Activated gamma-delta T cell treated with Interleukin-2 at 50 U/mL for 16 hours (primary cell): ENCODE measurements around the gene REEP5.
"Not testable (repeated sequence)": the region's sequence is repeated elsewhere in the genome, so short reads cannot be mapped to it uniquely, and the experiment has no call there.

Experiments
- DNase-seq: peaks from one replicate; pipeline ENCODE4 v3.0.0-alpha.2; 2020

REEP5 gene

DNA sequence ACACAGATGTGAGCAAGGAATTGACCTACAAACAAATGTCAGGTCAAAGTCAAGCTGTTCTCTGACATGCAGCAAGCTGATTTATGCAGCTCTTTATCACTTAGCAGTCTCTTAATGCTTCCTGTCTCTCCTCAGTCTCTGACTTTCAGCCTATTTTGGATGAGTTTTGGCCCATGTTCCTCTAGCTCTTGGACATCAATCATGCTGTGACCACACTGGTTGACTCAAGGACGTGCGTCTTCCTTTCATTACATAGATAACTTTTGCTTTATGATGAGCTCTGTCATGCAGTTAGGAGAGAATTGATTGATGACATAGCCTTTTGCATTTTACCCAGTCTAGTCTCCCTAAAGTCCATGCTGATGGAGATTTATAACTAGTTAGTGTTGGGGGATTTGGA, 9.4 kb upstream of the REEP5 start:
- DNase-seq, result no peak

DNA sequence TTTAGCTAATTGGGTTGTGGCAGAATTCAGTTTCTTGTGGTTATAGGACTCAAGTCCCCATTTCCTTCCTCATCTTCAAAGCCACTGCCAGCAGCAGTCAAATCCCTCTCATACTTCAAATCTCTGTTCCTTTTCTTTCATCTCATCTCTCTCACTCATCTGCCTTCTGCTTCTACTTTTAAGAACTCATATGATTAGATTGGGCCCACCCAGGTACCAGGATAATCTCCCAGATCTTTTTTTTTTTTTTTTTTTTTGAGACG, 8.0 kb upstream of the REEP5 start:
- DNase-seq, result no peak

DNA sequence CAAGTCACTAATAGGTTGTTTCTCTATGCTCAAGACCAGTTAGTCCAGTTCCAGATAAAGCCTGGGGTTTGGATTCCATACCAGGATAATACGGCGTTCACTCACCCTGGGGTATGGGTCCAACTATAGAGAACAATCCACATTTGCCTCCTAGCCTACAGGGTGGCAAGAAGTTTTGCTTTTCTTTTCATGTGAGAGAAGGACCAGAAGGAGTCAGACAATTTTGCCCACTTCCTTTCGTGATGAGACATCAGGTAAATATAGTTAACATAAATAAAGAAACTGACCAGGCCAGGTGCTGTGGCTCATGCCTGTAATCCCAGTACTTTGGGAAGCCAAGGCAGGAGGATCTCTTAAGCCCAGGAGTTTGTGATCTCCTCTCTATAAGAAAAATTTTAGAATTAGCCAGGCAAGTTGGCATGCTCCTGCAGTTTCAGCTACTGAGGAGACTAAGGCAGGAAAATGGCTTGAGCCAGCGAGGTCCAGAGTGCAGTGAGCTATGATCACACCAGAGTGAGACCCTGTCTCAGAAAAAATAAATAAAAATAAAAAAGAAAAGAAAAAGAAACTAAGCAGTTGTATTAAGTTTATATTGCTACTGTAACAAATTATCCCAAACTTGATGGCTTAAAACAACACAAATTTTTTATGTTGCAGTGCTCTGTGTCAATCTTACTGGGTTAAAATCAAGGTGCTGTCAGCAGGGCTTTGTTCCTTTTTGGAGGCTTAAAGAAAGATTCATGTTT, 7.5 kb upstream of the REEP5 start:
- DNase-seq, result no peak

DNA sequence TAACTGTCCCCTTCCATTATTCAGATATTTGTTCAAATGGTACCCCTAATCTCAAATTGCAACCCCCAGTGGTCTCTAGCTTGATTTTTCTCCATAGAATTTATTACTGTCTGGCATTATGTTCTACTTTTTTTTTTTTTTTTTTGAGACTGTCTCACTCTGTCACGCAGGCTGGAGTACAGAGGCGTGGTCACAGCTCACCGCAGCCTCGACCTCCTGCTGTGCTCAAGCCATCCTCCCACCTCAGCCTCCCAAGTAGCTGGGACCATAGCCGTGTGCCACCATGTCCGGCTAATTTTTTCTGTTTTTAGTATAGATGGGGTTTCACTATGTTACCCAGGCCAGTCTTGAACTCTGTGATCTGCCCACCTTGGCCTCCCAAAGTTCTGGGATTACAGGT, 2.0 kb upstream of the REEP5 start:
- DNase-seq, result no peak

DNA sequence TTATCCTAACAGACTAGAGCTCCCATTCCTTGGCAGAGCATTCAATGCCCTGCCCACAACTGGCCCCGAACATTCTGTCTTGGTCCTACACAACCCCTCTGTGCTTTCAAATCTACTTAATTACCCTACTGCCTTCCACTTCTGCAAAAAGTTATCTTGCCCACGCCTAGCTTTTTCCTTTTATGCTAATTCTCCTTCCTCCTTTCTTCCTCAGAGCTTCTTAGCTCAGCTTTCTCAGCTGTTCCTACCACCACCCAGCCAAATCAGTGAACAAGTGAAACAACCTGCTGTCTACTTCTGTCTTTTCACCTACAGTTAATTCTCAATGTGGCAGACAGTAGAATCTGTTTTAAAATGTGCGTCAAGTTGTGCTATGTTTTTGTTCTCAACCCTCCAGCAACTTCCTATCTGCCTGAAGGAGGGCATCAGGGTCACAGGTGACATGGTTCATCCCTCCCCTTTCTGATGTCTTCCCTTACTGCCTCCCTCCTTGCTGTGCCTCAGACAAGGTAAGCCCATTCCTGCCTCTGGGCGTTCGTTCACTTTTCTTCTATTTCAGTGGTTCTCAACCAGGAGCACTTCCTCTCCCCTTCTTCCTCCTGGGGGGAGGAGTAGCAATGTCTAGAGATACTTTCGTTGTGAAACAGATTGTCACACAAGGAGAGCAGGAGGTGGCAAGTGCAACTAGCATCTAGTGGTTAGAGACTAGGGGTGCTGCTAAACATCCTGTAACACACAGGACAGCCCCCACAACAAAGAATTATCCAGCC, 1.3 kb upstream of the REEP5 start:
- peak; percentile 41 for DNase-seq

DNA sequence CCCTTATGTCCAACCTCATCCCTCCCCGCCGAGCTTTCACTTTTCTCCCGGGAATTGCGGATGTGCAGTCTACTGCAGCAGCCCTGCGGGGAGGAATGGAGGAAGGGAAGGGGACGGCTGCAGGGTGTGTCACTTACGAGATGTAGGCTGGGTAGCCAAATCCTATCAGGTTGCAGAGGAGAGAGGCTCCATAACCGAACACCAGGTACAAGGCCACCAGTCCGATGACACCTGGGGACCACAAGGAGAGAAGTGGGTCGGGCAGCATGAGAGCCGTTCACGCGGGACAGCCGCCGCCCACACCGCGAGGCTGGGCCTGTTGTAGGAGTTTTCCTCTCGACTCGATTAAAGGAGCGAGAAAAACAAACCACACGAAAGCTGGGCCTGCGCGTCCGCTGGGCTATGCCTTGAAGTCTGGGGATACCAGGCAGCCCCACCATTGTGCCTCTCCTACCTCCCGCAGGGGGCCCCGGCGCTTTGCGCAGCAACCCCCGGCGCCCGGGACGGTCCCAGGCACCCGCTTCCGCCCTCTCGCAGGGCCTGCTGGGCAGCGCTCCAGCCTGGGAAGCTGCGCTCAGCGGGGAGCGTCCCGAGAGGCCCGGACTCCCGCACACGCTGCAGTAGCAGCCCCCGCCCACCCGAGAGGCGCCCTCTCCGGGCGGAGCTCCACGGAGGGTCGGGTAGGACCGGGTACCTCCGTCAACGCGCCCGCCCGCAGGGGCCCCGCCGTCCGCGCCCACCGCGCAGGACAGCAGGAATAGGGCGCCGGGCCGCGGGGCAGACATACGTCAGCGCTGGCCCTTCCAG, 798 bp downstream of the REEP5 start:
- peak; percentile 49 for DNase-seq

DNA sequence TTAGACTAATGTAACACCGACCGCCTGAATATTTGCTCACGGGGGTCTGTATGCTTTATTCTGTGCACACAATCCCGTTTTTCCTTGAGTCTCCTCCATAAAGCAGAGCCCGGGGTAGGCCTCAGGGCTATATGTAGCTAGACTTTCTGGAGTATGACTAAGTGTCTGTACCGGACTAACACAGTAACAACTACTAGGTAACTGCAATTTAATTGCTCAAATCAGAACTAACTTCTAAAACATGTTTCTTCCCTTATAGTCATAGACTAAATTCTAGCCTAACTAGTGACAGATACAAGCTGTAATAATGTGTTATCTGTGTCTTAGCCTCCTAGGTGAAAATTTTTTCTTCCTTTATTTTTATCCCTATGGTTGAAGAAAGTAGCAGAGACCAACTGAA, 2.1 kb downstream of the REEP5 start:
- DNase-seq, result no peak

DNA sequence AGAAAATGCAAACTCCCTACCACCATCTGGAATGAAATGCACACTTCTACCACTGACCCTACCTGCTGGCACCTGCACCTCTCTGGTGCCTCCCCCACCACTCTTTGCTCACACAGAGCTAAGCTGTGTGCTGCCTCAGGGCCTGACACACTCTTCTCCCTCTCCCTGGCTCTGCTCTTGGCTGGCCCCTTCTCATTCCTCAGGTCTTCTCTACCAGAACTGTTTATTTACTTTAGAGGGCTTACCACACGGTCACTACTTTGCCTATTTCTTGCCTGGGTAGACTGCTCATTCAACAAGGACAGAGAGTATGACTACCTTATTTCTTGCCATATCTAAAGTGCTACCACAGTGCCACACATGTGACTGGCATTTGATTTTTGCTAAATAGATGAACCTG, 3.3 kb downstream of the REEP5 start:
- DNase-seq, result no peak

DNA sequence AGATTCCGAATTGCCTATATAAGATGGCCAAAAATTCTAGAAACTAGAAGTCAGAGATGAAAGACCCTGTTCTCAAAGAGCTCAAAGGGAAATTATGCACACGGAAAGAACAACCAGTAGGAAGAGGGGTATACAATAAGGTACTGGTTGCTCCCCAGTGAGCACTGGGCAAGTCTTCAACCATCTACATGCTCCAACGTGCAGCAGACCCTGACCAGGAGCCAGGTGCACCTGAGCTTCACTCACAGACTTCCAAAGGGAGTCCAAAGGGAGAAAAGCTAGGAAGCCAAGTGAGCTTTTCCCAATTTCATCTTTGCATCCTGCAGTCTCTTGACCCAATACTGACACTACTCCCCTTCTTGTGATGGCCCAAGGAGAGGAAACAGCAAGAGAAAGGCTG, 3.9 kb downstream of the REEP5 start:
- no peak for DNase-seq

DNA sequence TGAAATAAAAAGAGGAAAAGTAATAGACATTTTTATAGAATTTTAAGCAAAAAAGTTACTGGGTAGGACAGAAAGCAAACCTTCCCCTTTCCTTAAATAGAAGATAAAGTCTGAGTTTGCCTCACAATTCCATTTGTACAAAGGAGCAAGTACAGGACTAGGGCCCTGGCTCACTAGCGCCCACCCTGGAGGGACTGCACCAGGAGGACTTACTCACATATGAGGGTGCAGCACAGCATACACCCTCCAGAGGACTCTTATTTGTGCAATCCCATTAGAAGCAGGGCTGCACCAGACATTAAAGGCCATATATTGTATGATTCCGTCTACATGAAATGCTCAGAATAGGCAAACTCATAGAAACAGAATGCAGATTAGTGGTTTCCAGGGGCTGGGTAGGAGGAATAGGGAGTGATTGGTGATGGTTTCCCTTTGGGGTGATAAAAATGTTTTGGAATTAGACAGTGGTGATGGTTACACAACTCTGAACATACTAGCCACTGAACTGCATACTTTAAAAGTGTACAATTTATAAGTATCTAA, 4.5 kb downstream of the REEP5 start:
- DNase-seq, result no peak

DNA sequence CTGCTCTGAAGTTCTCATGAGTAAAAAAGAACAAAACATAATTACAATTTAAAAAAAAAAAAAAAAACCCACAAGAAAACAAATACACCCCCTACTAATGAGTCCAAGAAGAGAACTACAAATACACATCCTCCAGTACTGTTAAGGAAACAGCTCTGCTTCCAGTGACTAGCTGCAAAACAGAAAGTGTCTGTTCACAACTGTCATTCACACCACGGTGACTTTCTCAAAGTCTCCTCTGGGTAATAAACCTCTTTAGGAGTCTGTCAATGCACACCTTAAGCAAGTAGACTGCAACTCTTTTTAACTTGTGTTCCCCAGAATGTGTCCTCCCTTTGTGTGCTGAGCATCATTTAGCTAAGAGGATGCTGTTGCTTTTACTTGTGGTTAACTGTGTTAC, 6.2 kb downstream of the REEP5 start:
- DNase-seq, result no peak

DNA sequence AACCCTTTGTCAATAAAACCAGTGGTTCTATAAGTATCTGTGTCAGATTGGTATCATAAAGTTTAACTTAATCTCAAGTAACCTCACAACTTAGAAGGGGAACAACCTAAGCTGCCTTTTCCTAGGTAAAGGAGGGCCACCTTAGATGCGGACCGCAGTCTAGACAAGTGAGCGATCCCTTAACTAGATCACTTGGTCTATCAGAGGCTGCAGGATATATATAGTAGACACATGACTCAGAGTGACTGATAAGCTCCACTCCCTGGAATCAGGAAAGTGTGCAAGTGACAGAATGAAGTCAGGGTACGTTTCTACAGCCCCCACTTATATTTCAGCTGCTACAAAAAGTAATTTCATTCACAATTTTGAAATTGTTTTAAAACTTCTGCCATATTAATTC, 7.4 kb downstream of the REEP5 start:
- DNase-seq, result no peak

DNA sequence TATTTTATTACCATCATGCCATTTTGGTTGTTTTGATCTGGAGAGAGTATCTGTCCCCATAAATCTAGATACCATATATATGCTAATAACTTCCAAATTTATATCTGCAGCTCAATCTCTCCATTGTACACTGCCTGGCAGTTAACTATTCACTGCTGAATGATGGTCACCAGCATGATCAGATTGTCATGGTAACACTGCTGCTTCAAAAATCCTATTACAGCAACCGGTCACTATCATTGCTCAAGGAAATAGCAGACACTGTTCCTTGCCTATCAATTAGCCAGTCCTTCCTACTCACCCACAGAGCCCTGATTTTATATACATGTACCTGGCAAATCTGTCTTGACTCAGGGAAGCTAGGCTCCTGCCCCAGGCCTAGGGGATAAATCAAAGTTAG, 11.5 kb downstream of the REEP5 start:
- DNase-seq, result no peak

DNA sequence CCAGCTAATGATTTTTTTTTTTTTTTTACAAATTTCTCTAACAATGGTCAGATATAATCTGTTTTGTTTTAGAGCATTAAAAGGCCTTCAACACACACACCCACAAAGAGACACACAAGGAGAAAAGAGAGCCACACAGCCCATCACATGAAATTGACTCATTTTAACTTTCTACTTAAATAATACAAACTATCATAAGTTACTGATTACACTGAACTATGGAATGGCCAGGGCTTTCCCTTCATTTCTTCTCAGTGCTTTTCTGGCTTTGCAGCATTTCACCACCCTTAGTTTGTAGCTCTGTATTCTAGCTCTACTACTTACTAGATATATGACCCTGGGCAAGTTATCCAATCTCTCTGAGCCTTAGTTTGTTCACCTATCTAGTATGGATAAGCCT, 13.2 kb downstream of the REEP5 start:
- no peak for DNase-seq

DNA sequence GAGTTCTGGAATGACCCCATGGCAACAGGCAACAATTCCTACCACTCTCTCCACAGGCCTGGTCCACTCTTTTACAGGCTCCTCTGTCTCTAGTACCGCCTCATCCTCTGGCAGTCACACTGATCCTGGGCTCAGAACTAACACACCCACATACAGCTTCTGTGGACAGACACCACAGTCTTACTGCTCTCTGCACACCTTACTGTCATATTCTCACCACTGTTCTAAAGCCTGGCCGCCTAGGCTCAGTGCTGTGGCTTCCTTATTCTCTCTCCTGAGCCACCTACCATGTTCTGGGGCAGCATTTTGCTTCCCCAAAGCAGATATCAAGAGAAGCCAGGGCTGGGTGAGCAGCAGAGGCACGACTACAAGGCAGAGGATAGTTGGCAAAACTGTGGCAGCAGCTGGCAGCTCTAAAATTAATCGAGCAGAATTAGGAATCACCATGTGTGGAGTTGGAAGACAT, 14.8 kb downstream of the REEP5 start:
- DNase-seq, result no peak

DNA sequence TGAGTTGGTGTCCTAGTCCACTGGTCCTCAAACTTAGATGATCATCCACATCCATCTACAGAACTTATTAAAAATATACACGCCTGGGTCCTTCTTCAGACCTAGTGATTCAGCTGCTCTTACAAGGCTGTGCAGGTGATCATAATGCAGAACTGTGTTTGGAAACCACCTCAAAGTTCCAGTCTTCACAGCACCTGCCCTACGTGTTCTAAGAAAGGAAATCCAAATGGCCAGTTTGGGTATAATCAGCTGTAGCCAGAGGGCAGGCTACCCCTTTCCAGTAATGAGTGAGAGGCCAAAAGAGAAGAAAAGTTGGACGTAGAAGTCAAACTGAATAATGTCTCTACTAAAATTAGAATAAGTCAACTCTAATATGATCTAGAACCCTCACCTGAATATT, 15.4 kb downstream of the REEP5 start:
- DNase-seq, result no peak

DNA sequence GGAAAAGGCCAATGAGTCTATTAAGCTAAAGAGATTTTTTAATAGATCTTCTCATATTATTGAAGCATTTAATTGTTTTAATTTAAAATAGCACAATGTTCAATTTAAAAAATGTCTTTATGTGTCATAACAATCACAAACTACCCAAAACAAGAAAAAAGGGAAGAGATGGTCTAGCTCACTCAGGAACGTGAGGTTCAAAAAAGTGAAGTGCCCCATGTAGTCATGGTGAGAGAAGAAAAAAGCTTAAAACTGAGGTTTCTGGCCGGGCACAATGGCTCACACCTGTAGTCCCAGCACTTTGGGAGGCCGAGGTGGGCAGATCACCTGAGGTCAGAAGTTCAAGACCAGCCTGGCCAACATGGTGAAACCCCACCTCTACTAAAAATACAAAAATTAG, 17.0 kb downstream of the REEP5 start:
- DNase-seq, result not testable (repeated sequence)

DNA sequence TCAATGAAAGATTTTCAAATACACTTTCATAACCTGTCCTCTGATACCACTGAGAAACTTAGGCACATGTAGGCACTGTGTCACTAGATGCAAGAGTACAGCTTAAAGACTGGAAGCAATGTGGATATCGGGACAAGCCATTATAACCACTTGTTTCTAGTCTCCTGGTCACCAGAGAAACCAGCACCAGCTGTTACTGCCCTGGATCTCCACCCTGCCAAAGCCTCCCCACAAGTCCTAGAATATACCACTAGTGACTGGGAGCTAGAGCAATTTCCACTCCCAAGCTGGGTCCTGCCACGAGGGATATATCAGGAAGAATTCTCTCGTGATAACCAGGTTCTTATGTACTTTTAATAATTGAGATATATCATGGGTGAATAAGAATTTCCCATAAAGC, 19.5 kb downstream of the REEP5 start:
- no peak for DNase-seq

DNA sequence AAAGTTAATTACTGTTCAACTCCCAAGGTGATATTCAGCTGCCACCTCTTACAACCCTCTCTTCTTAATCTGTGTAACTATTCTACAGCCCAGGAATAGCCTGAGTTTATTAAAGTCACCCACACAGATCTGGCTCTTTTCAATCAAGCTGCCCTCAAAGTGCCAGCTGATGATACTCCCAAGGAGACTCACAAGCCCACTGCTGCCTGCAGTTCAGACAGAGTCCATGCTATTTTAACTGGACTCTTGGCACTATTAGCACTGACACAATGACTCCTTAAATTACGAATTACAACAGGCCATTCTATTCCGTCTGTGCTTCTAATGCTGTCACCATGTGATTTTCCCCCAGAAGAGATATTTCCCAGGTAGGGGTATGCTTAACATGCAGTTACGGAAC, 26.3 kb downstream of the REEP5 start:
- no peak for DNase-seq

DNA sequence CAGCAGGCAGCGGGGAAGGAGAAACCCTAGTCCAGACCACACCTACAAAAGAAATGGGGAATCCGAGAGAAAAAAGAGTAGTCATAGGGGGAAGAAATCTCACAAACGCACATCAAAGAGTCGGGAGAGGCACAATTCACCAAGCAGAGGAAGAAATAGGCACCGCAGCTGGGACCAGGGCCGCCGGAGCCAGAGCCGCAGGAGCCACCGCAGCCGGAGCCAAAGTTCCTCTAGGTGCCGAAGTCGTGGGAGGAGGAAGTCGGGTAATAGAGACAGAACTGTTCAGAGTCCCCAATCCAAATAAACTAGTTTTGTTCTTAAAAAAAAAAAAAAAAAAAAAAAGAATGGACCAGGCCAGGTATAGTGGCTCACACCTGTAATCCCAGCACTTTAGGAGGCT, 29.3 kb downstream of the REEP5 start:
- DNase-seq, result no peak

DNA sequence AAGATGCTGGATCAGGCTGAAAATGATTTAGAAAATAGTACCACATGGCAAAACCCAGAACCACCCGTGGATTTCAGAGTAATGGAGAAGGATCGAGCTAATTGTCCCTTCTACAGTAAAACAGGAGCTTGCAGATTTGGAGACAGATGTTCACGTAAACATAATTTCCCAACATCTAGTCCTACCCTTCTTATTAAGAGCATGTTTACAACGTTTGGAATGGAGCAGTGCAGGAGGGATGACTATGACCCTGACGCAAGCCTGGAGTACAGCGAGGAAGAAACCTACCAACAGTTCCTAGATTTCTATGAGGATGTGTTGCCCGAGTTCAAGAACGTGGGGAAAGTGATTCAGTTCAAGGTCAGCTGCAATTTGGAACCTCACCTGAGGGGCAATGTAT, 30.0 kb downstream of the REEP5 start:
- not testable (repeated sequence) for DNase-seq

DNA sequence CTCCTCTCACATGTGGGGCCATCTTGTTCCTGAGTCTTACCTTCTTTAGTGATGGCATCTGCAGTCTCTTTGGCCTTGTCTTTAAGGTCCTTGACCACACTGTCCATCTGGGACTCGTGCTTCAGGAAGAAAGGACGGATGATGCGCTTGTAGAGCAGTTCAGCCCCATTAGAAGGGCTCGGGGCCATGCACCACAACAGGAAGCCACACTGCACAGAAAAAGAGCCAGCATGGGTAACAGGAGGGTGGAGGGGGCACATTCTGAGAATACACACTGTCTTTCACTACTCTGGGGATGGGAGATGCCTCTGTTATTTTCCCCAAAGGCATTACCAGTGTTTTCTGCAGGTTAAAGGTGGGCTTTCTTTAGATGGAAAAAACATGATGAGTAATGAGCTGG, 35.1 kb downstream of the REEP5 start:
- DNase-seq, result peak; percentile 23

DNA sequence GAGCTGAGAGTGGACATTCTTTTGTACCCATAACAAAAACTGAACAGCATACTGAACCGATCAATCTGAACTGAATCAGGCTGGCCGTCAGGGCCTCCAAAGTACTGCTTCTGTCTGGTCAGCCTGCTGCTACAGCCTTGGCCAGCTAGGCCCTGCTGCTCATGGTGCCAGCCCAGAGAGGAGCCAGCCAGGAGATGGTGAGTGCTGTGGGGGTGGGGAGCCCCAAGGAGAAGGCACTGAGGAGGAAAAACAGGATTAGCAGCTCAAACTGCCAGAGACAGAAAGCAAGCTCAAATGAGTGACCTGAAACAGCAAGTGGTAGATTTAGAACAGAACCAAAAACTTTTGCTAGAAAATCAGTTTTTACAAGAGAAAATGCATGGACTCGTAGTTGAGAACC, 37.0 kb downstream of the REEP5 start:
- no peak for DNase-seq

DNA sequence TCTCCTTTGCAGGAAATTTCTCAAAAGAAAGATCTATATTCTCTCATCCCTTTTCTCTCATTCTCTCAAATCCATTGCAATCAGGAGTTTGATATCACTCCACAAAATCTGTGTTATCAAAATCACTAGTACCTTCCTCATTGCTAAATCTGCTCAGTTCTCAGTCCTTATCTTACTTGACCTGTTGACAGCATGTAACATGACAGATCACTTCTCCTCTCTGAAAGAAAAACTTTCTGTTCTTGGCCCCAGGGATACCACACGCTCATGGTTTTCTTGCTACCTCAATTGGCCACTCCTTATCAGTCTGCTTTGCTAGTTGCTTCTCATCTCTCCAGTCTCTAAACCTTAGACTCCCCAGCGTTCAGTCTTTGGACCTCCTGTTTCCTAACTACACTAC, 38.8 kb downstream of the REEP5 start:
- DNase-seq, result no peak
